WTC11 (cell line): ENCODE data around the gene PRB3.

ENCODE experiments used
- ATF2 ChIP-seq: sonication (generic); formaldehyde crosslinking; IDR thresholded peaks from 2 replicates; pipeline ENCODE4 v1.8.1; 2022; ENCODE audit warnings: low read depth, missing genetic modification reagents, borderline replicate concordance
- CREB1 ChIP-seq: sonication (generic); formaldehyde crosslinking; IDR thresholded peaks from 2 replicates; pipeline ENCODE4 v1.8.0; 2023; ENCODE audit warnings: mild to moderate bottlenecking, missing genetic modification reagents
- CTCF ChIP-seq: fragments of 200-600 bp; IDR thresholded peaks from 2 replicates; pipeline ENCODE4 v1.8.0; 2022; ENCODE audit warnings: antibody characterized with exemption
- E2F1 ChIP-seq: sonication (generic); formaldehyde crosslinking; IDR thresholded peaks from 2 replicates; pipeline ENCODE4 v1.8.0; 2022; ENCODE audit warnings: mild to moderate bottlenecking, missing genetic modification reagents
- NR3C1 ChIP-seq: sonication (generic); formaldehyde crosslinking; conservative IDR thresholded peaks from 2 replicates; pipeline ENCODE4 v1.8.1; 2023; ENCODE audit warnings: low read depth, mild to moderate bottlenecking, missing genetic modification reagents
- RELA ChIP-seq: sonication (generic); formaldehyde crosslinking; IDR thresholded peaks from 2 replicates; pipeline ENCODE4 v1.8.1; 2022; ENCODE audit warnings: missing genetic modification reagents, mild to moderate bottlenecking, borderline replicate concordance
- SP1 ChIP-seq: sonication (generic); formaldehyde crosslinking; conservative IDR thresholded peaks from 2 replicates; pipeline ENCODE4 v1.8.1; 2022; ENCODE audit warnings: missing genetic modification reagents
- TEAD4 ChIP-seq: sonication (generic); formaldehyde crosslinking; IDR thresholded peaks from 2 replicates; pipeline ENCODE4 v1.8.0; 2022; ENCODE audit warnings: mild to moderate bottlenecking, missing genetic modification reagents
- ZNF423 ChIP-seq: fragments of 250-450 bp; sonication (Bioruptor Pico); IDR thresholded peaks from 2 replicates; pipeline ENCODE4 v2.1.2; 2022; ENCODE audit warnings: mild to moderate bottlenecking, moderate library complexity
- TF ChIP-seq, protein P1 (sequence below): sonication (generic); formaldehyde crosslinking; IDR thresholded peaks from 2 replicates; pipeline ENCODE4 v1.8.0; 2022; ENCODE audit warnings: mild to moderate bottlenecking, missing genetic modification reagents

DNA sequence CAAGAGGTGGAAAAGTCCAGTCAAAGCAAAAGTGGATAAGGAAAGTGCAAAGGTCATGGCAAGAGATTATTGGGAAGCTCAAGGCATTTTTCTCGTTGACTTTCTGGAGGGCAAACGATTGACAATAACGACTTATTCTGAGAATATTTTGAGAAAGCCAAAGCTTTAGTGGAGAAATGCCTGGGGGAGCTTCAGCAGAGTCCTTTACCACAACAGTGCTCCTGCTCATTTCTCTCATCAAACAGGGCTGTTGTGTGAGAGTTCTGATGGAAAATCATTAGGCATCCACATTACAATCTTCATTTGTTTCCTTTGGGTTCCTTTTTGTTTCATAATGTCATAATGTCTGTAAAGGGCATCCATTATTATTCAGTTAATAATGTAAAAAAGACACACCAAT lies 26.9 kb downstream of the PRB3 start:
- TF ChIP-seq CTCF: no peak
- TF ChIP-seq E2F1 (CRISPR knock-in tag): no peak
- TF ChIP-seq, protein P1, sequence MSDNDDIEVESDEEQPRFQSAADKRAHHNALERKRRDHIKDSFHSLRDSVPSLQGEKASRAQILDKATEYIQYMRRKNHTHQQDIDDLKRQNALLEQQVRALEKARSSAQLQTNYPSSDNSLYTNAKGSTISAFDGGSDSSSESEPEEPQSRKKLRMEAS (CRISPR knock-in tag): no peak
- no peak for TF ChIP-seq CREB1 (CRISPR knock-in tag)
- no peak for TF ChIP-seq NR3C1
- TF ChIP-seq ATF2: no peak
- TF ChIP-seq SP1 (CRISPR knock-in tag): no peak
- no peak for TF ChIP-seq RELA
- no peak for TF ChIP-seq ZNF423
- TF ChIP-seq TEAD4 (CRISPR knock-in tag): no peak
